Hepatocyte (in vitro differentiated cells): ENCODE measurements around the gene FARSA. TPM values are rescaled to one million over a fixed set of nuclear protein-coding genes. Genes with fewer than 3 reads are reported as not detected.

Experiments
- DNase-seq: peaks from one replicate; pipeline ENCODE4 v3.0.0-alpha.2; 2016; ENCODE audit warnings: low spot score
- H2AFZ ChIP-seq: fragments of 200-600 bp; sonication (generic); 2 replicates; pipeline ENCODE4 v1.6.0; 2016; ENCODE audit warnings: antibody characterized with exemption, mild to moderate bottlenecking
- H3K27ac ChIP-seq: fragments of 200-600 bp; sonication (generic); 2 replicates; pipeline ENCODE4 v1.5.1; 2016; ENCODE audit warnings: mild to moderate bottlenecking
- H3K27me3 ChIP-seq: fragments of 200-600 bp; sonication (generic); 2 replicates; pipeline ENCODE4 v1.6.1; 2016
- H3K36me3 ChIP-seq: fragments of 200-600 bp; sonication (generic); replicated peaks from 2 replicates; pipeline ENCODE4 v1.5.1; 2016; ENCODE audit warnings: low read depth; ENCODE audit not compliant: insufficient read depth
- H3K4me1 ChIP-seq: fragments of 200-600 bp; sonication (generic); 2 replicates; pipeline ENCODE4 v1.5.1; 2016; ENCODE audit warnings: mild to moderate bottlenecking, moderate library complexity; ENCODE audit not compliant: insufficient read depth
- H3K4me2 ChIP-seq: fragments of 200-600 bp; sonication (generic); 2 replicates; pipeline ENCODE4 v1.6.0; 2016
- H3K4me3 ChIP-seq: fragments of 200-600 bp; sonication (generic); 2 replicates; pipeline ENCODE4 v1.5.1; 2016; ENCODE audit warnings: mild to moderate bottlenecking
- H3K79me2 ChIP-seq: fragments of 200-600 bp; sonication (generic); 2 replicates; pipeline ENCODE4 v1.6.0; 2017; ENCODE audit warnings: mild to moderate bottlenecking
- H3K9me2 ChIP-seq: fragments of 200-600 bp; sonication (generic); replicated peaks from 2 replicates; pipeline ENCODE4 v1.6.0; 2017; ENCODE audit warnings: mild to moderate bottlenecking; ENCODE audit not compliant: insufficient read depth
- H3K9me3 ChIP-seq: fragments of 200-600 bp; sonication (generic); 2 replicates; pipeline ENCODE4 v1.5.1; 2016; ENCODE audit warnings: low read depth, mild to moderate bottlenecking
- H4K20me1 ChIP-seq: fragments of 200-600 bp; sonication (generic); 2 replicates; pipeline ENCODE4 v1.6.0; 2016; ENCODE audit warnings: mild to moderate bottlenecking; ENCODE audit not compliant: insufficient read depth, poor library complexity, severe bottlenecking
- EZH2 ChIP-seq: fragments of 200-600 bp; sonication (generic); IDR thresholded peaks from 2 replicates; pipeline ENCODE4 v1.6.1; 2016; ENCODE audit warnings: antibody characterized with exemption, mild to moderate bottlenecking, borderline replicate concordance
- EZH2phosphoT487 ChIP-seq: fragments of 200-600 bp; sonication (generic); IDR thresholded peaks from one replicate; pipeline ENCODE4 v1.6.1; 2018; ENCODE audit warnings: antibody characterized with exemption, mild to moderate bottlenecking, low read depth, moderate library complexity; ENCODE audit not compliant: unreplicated experiment, severe bottlenecking
- WGBS: methylation state at CpG from one replicate; pipeline ENCODE4 v1.1.6; 2016; ENCODE audit warnings: low lambda C conversion rate; ENCODE audit errors: missing lambda C conversion rate; 5-methylcytosine and 5-hydroxymethylcytosine counted together
- microRNA-seq: library from miRNA; unstranded; fragments of <30 nt; microRNA quantifications from one replicate; pipeline ENCODE4, GENCODE V29; 2017
- polyA plus RNA-seq: library from polyadenylated mRNA; unstranded; fragments of >200 nt; fragmentation: Nextera tagmentation; extraction: Ambion mirVana; gene quantifications from 2 replicates; pipeline ENCODE4 v1.2.1, GENCODE V29; 2016
- small RNA-seq: library from RNA; depleted of rRNA; stranded (forward); fragments of <200 nt; gene quantifications from one replicate; pipeline ENCODE3, GENCODE V24; 2014
- total RNA-seq: library from RNA; depleted of rRNA; stranded (reverse); fragments of >200 nt; gene quantifications from 2 replicates; pipeline ENCODE4 v1.2.3, GENCODE V29; 2014
- TF ChIP-seq, protein P1 (sequence below): fragments of 200-600 bp; sonication (generic); IDR thresholded peaks from 2 replicates; pipeline ENCODE4 v1.5.1; 2016; ENCODE audit warnings: antibody characterized with exemption, mild to moderate bottlenecking; ENCODE audit not compliant: poor library complexity

Gene FARSA
- total and polyA plus RNA-seq, 2 experiments from 2014 or later, result 45.6 to 86.5 TPM

DNA sequence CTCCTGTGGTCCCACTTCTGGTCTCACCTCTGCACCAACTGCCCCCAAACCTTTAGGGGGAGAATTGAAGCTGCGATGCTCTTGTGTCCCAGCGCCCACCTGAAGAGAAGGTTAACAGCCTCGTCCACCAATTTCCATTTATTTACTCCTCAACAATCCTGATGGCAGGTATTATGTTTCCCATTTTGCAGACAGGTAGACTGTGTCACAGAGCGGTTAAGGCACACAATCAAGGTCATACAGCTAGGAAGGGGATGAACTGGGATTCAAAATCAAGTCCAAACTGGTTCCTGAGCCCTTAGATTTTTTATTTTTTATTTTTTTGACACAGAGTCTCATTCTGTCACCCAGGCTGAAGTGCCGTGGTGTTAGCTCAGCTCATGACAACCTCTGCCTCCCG, 58.4 kb downstream of the FARSA start:
- no peak for DNase-seq
- TF ChIP-seq EZH2phosphoT487 (no peak), EZH2 (no peak)
- TF ChIP-seq, protein P1, sequence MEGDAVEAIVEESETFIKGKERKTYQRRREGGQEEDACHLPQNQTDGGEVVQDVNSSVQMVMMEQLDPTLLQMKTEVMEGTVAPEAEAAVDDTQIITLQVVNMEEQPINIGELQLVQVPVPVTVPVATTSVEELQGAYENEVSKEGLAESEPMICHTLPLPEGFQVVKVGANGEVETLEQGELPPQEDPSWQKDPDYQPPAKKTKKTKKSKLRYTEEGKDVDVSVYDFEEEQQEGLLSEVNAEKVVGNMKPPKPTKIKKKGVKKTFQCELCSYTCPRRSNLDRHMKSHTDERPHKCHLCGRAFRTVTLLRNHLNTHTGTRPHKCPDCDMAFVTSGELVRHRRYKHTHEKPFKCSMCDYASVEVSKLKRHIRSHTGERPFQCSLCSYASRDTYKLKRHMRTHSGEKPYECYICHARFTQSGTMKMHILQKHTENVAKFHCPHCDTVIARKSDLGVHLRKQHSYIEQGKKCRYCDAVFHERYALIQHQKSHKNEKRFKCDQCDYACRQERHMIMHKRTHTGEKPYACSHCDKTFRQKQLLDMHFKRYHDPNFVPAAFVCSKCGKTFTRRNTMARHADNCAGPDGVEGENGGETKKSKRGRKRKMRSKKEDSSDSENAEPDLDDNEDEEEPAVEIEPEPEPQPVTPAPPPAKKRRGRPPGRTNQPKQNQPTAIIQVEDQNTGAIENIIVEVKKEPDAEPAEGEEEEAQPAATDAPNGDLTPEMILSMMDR, result no peak
- WGBS, result 94% methylated on average over 6 of the region's 6 CpGs

GRCh38 chr19:12873891-12874745, 59.4 kb downstream of the FARSA start:
- DNase-seq, result no peak
- no peaks in the 10 kb centered on the region for H3K79me2 ChIP-seq
- TF ChIP-seq, protein P1, result no peak
- TF ChIP-seq EZH2phosphoT487 (no peak), EZH2 (no peak)
- H4K20me1 ChIP-seq, result no peaks in the 10 kb centered on the region
- H3K4me2 ChIP-seq, result no peak overlapping the region
- H3K9me2 ChIP-seq, result no peaks in the 10 kb centered on the region
- no peak overlapping the region for H2AFZ ChIP-seq
- H3K9me3 ChIP-seq, result no peaks in the 10 kb centered on the region
- H3K4me3 ChIP-seq, result no peak overlapping the region
- H3K4me1 ChIP-seq, result no peaks in the 10 kb centered on the region
- H3K27me3 ChIP-seq, result no peaks in the 10 kb centered on the region
- H3K27ac ChIP-seq, result no peak overlapping the region
- no peaks in the 10 kb centered on the region for H3K36me3 ChIP-seq
- WGBS, result 96% methylated on average over 50 of the region's 86 CpGs

More for the DNA sequence above, 58.4 kb downstream of the FARSA start:
- H2AFZ ChIP-seq, result no peak overlapping the region
- no peak overlapping the region for H3K4me3 ChIP-seq
- H3K9me3 ChIP-seq, result no peaks in the 10 kb centered on the region
- no peak overlapping the region for H3K4me2 ChIP-seq
- H3K27ac ChIP-seq, result no peak overlapping the region
- H3K79me2 ChIP-seq, result no peaks in the 10 kb centered on the region
- H3K4me1 ChIP-seq, result no peaks in the 10 kb centered on the region
- H3K27me3 ChIP-seq, result no peaks in the 10 kb centered on the region
- no peaks in the 10 kb centered on the region for H4K20me1 ChIP-seq
- H3K36me3 ChIP-seq, result no peaks in the 10 kb centered on the region
- H3K9me2 ChIP-seq, result no peaks in the 10 kb centered on the region

GRCh38 chr19:12872941-12873890, 60.3 kb downstream of the FARSA start:
- WGBS, result 74% methylated on average over 63 of the region's 70 CpGs
- Histone ChIP-seq H3K4me2 (peak overlapping the region; percentile 51), H3K79me2 (no peaks in the 10 kb centered on the region), H3K4me3 (no peak overlapping the region), H4K20me1 (no peaks in the 10 kb centered on the region), H3K4me1 (no peaks in the 10 kb centered on the region), H2AFZ (no peak overlapping the region), H3K36me3 (no peaks in the 10 kb centered on the region), H3K27ac (no peak overlapping the region), H3K27me3 (no peaks in the 10 kb centered on the region), H3K9me3 (no peaks in the 10 kb centered on the region), H3K9me2 (no peaks in the 10 kb centered on the region)
- no peak for TF ChIP-seq EZH2
- no peak for TF ChIP-seq EZH2phosphoT487
- TF ChIP-seq, protein P1, result no peak
- DNase-seq, result peak; percentile 35

Small RNA genes lying within 50 kb of the gene (microRNA-seq; reads per million reads assigned to microRNA genes)
- gene MIR5695, result not detected
- gene MIR6515, result 11.2 reads per million, percentile 26 among the genes with 10 or more reads in this experiment

Small RNA genes lying within 50 kb of the gene (small RNA-seq; reads per million reads assigned to genes)
- gene MIR5695 (0.16 reads per million), gene MIR6515 (0.68 reads per million, percentile 55 among the genes with 10 or more reads in this experiment)

Other genes starting within 250 kb of the FARSA start
- not detected in 2 replicates for gene GNG14, start 245.7 kb downstream of the FARSA start, total RNA-seq
- not detected in 2 replicates for gene GNG14, start 245.7 kb downstream of the FARSA start, polyA plus RNA-seq
- gene FBXW9, start 237.1 kb downstream of the FARSA start, total RNA-seq, result 8.1 and 10.9 TPM in 2 replicates
- gene FBXW9, start 237.1 kb downstream of the FARSA start, polyA plus RNA-seq, result 9.1 and 11.1 TPM in 2 replicates
- gene TNPO2, start 209.8 kb downstream of the FARSA start, total RNA-seq, result 41.4 and 65.2 TPM in 2 replicates
- 11.7 and 16.0 TPM in 2 replicates for gene TNPO2, start 209.8 kb downstream of the FARSA start, polyA plus RNA-seq
- 243 and 268 TPM in 2 replicates for gene TRIR, start 199.0 kb downstream of the FARSA start, total RNA-seq
- 246 and 259 TPM in 2 replicates for gene TRIR, start 199.0 kb downstream of the FARSA start, polyA plus RNA-seq
- 52.3 and 79.6 TPM in 2 replicates for gene GET3, start 196.2 kb downstream of the FARSA start, total RNA-seq
- 85.4 and 108 TPM in 2 replicates for gene GET3, start 196.2 kb downstream of the FARSA start, polyA plus RNA-seq
- not detected in 2 replicates for gene BEST2, start 181.9 kb downstream of the FARSA start, total RNA-seq
- gene BEST2, start 181.9 kb downstream of the FARSA start, polyA plus RNA-seq, result not detected in 2 replicates
- gene HOOK2, start 158.2 kb downstream of the FARSA start, total RNA-seq, result 44.3 and 70.5 TPM in 2 replicates
- 113 and 128 TPM in 2 replicates for gene HOOK2, start 158.2 kb downstream of the FARSA start, polyA plus RNA-seq
- 343 and 399 TPM in 2 replicates for gene JUNB, start 142.2 kb downstream of the FARSA start, total RNA-seq
- gene JUNB, start 142.2 kb downstream of the FARSA start, polyA plus RNA-seq, result 539 and 633 TPM in 2 replicates
- 497 and 589 TPM in 2 replicates for gene PRDX2, start 131.9 kb downstream of the FARSA start, total RNA-seq
- 581 and 582 TPM in 2 replicates for gene PRDX2, start 131.9 kb downstream of the FARSA start, polyA plus RNA-seq
- gene THSD8, start 131.6 kb downstream of the FARSA start, total RNA-seq, result not detected in 2 replicates
- 5.1 and 5.7 TPM in 2 replicates for gene THSD8, start 131.6 kb downstream of the FARSA start, polyA plus RNA-seq
- gene RNASEH2A, start 127.1 kb downstream of the FARSA start, total RNA-seq, result 8.3 and 9.3 TPM in 2 replicates
- 20.4 and 25.7 TPM in 2 replicates for gene RNASEH2A, start 127.1 kb downstream of the FARSA start, polyA plus RNA-seq
- 0.32 TPM in 1 of 2 replicates, not detected in the other for gene RTBDN, start 99.1 kb downstream of the FARSA start, total RNA-seq
- 0.36 TPM in 1 of 2 replicates, not detected in the other for gene RTBDN, start 99.1 kb downstream of the FARSA start, polyA plus RNA-seq
- 0.20 and 0.32 TPM in 2 replicates for gene MAST1, start 95.2 kb downstream of the FARSA start, total RNA-seq
- 0.22 and 0.54 TPM in 2 replicates for gene MAST1, start 95.2 kb downstream of the FARSA start, polyA plus RNA-seq
- gene DNASE2, start 52.3 kb downstream of the FARSA start, total RNA-seq, result 25.7 and 31.5 TPM in 2 replicates
- gene DNASE2, start 52.3 kb downstream of the FARSA start, polyA plus RNA-seq, result 41.3 and 41.9 TPM in 2 replicates
- gene KLF1, start 46.5 kb downstream of the FARSA start, total RNA-seq, result 0.37 TPM in 1 of 2 replicates, not detected in the other
- not detected in 2 replicates for gene KLF1, start 46.5 kb downstream of the FARSA start, polyA plus RNA-seq
- 31.7 and 34.2 TPM in 2 replicates for gene GCDH, start 42.6 kb downstream of the FARSA start, total RNA-seq
- 23.4 and 30.7 TPM in 2 replicates for gene GCDH, start 42.6 kb downstream of the FARSA start, polyA plus RNA-seq
- gene SYCE2, start 14.4 kb downstream of the FARSA start, total RNA-seq, result 0.67 TPM in 1 of 2 replicates, not detected in the other
- gene SYCE2, start 14.4 kb downstream of the FARSA start, polyA plus RNA-seq, result 0.77 TPM in 1 of 2 replicates, not detected in the other
- gene CALR, start 4.9 kb upstream of the FARSA start, total RNA-seq, result 1,414 and 1,442 TPM in 2 replicates
- 915 and 922 TPM in 2 replicates for gene CALR, start 4.9 kb upstream of the FARSA start, polyA plus RNA-seq
- 64.5 and 65.8 TPM in 2 replicates for gene RAD23A, start 12.2 kb upstream of the FARSA start, total RNA-seq
- gene RAD23A, start 12.2 kb upstream of the FARSA start, polyA plus RNA-seq, result 130 and 140 TPM in 2 replicates
- gene GADD45GIP1, start 23.5 kb upstream of the FARSA start, total RNA-seq, result 21.0 and 27.2 TPM in 2 replicates
- gene GADD45GIP1, start 23.5 kb upstream of the FARSA start, polyA plus RNA-seq, result 106 and 109 TPM in 2 replicates
- 0.17 TPM in 1 of 2 replicates, not detected in the other for gene DAND5, start 35.9 kb upstream of the FARSA start, total RNA-seq
- not detected in 2 replicates for gene DAND5, start 35.9 kb upstream of the FARSA start, polyA plus RNA-seq
- gene NFIX, start 61.8 kb upstream of the FARSA start, total RNA-seq, result 3.8 and 12.8 TPM in 2 replicates
- gene NFIX, start 61.8 kb upstream of the FARSA start, polyA plus RNA-seq, result 6.3 and 10.2 TPM in 2 replicates
- 0.36 and 0.47 TPM in 2 replicates for gene LYL1, start 169.1 kb upstream of the FARSA start, total RNA-seq
- 1.0 and 1.4 TPM in 2 replicates for gene LYL1, start 169.1 kb upstream of the FARSA start, polyA plus RNA-seq
- gene TRMT1, start 183.0 kb upstream of the FARSA start, total RNA-seq, result 21.0 and 31.2 TPM in 2 replicates
- 33.4 and 45.1 TPM in 2 replicates for gene TRMT1, start 183.0 kb upstream of the FARSA start, polyA plus RNA-seq
- 32.6 and 35.0 TPM in 2 replicates for gene NACC1, start 184.6 kb upstream of the FARSA start, total RNA-seq
- gene NACC1, start 184.6 kb upstream of the FARSA start, polyA plus RNA-seq, result 9.7 and 11.1 TPM in 2 replicates
- gene STX10, start 216.7 kb upstream of the FARSA start, total RNA-seq, result 63.4 and 66.5 TPM in 2 replicates
- 82.2 and 106 TPM in 2 replicates for gene STX10, start 216.7 kb upstream of the FARSA start, polyA plus RNA-seq
- 64.2 and 101 TPM in 2 replicates for gene IER2, start 216.7 kb upstream of the FARSA start, total RNA-seq
- gene IER2, start 216.7 kb upstream of the FARSA start, polyA plus RNA-seq, result 325 and 369 TPM in 2 replicates